ENCODE data around the gene HIVEP3. TPM values are rescaled to one million over a fixed set of nuclear protein-coding genes. Genes with fewer than 3 reads are reported as not detected.

HIVEP3 gene
- polyA plus RNA-seq, 1 of the 3 experiments (the other 2 are of a cell fraction) = 6.4 TPM

GRCh38 chr1:41608211-41608610 lies 310.5 kb downstream of the HIVEP3 start:
- H3K36me3 ChIP-seq (replicated peaks in 1 of 2; ENCODE audit: control insufficient read depth in 1 of 2, insufficient read depth in 2 of 2, low read length in 1 of 2) = no peaks in the 10 kb centered on the region
- no peaks in the 10 kb centered on the region for H3F3A ChIP-seq (replicated peaks; ENCODE audit: insufficient read depth)
- no peak overlapping the region for H3K4me3 ChIP-seq (ENCODE audit: low read depth in 2 of 2, low read length in 1 of 2)
- TF ChIP-seq NRF1 (IDR thresholded peaks at IDR 0.05; ENCODE audit: low read depth, low read length) (no peak), CHD2 (IDR thresholded peaks at IDR 0.05; ENCODE audit: low read length, partially characterized antibody) (no peak), GATA2 (CRISPR knock-in tag; IDR thresholded peaks at IDR 0.05) (no peak), FOXJ3 (CRISPR knock-in tag; IDR thresholded peaks at IDR 0.05) (no peak), GABPA (IDR thresholded peaks at IDR 0.05; ENCODE audit: low read depth) (no peak), MEF2A (IDR thresholded peaks at IDR 0.05; ENCODE audit: borderline replicate concordance, low read depth) (no peak), RXRA (IDR thresholded peaks at IDR 0.05; ENCODE audit: borderline replicate concordance, low read depth) (no peak), MXI1 (IDR thresholded peaks at IDR 0.05; ENCODE audit: low read depth, low read length) (no peak), EP300 (IDR thresholded peaks at IDR 0.05; ENCODE audit: borderline replicate concordance in 1 of 2, low read depth in 1 of 2, low read length in 1 of 2) (no peak), EZH2phosphoT487 (IDR thresholded peaks at IDR 0.05; ENCODE audit: borderline replicate concordance, low read depth) (no peak), SMC3 (IDR thresholded peaks at IDR 0.05; ENCODE audit: low read depth, low read length) (no peak), TAF1 (IDR thresholded peaks at IDR 0.05; ENCODE audit: borderline replicate concordance, low read depth, low read length) (no peak), MAX (IDR thresholded peaks at IDR 0.05; ENCODE audit: low read depth) (no peak), JUND (IDR thresholded peaks at IDR 0.05) (no peak), FOXM1 (IDR thresholded peaks at IDR 0.05; ENCODE audit: low read depth) (no peak), USF1 (IDR thresholded peaks at IDR 0.05; ENCODE audit: borderline replicate concordance, low read depth) (no peak), SIN3A (IDR thresholded peaks at IDR 0.05; ENCODE audit: borderline replicate concordance, low read depth, low read length) (no peak)
- TF ChIP-seq, protein P1, sequence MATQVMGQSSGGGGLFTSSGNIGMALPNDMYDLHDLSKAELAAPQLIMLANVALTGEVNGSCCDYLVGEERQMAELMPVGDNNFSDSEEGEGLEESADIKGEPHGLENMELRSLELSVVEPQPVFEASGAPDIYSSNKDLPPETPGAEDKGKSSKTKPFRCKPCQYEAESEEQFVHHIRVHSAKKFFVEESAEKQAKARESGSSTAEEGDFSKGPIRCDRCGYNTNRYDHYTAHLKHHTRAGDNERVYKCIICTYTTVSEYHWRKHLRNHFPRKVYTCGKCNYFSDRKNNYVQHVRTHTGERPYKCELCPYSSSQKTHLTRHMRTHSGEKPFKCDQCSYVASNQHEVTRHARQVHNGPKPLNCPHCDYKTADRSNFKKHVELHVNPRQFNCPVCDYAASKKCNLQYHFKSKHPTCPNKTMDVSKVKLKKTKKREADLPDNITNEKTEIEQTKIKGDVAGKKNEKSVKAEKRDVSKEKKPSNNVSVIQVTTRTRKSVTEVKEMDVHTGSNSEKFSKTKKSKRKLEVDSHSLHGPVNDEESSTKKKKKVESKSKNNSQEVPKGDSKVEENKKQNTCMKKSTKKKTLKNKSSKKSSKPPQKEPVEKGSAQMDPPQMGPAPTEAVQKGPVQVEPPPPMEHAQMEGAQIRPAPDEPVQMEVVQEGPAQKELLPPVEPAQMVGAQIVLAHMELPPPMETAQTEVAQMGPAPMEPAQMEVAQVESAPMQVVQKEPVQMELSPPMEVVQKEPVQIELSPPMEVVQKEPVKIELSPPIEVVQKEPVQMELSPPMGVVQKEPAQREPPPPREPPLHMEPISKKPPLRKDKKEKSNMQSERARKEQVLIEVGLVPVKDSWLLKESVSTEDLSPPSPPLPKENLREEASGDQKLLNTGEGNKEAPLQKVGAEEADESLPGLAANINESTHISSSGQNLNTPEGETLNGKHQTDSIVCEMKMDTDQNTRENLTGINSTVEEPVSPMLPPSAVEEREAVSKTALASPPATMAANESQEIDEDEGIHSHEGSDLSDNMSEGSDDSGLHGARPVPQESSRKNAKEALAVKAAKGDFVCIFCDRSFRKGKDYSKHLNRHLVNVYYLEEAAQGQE (IDR thresholded peaks at IDR 0.05; ENCODE audit: low read depth, low read length) = no peak
- TF ChIP-seq, protein P2, sequence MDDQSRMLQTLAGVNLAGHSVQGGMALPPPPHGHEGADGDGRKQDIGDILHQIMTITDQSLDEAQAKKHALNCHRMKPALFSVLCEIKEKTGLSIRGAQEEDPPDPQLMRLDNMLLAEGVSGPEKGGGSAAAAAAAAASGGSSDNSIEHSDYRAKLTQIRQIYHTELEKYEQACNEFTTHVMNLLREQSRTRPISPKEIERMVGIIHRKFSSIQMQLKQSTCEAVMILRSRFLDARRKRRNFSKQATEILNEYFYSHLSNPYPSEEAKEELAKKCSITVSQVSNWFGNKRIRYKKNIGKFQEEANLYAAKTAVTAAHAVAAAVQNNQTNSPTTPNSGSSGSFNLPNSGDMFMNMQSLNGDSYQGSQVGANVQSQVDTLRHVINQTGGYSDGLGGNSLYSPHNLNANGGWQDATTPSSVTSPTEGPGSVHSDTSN (IDR thresholded peaks at IDR 0.05) = no peak
- TF ChIP-seq, protein P3, sequence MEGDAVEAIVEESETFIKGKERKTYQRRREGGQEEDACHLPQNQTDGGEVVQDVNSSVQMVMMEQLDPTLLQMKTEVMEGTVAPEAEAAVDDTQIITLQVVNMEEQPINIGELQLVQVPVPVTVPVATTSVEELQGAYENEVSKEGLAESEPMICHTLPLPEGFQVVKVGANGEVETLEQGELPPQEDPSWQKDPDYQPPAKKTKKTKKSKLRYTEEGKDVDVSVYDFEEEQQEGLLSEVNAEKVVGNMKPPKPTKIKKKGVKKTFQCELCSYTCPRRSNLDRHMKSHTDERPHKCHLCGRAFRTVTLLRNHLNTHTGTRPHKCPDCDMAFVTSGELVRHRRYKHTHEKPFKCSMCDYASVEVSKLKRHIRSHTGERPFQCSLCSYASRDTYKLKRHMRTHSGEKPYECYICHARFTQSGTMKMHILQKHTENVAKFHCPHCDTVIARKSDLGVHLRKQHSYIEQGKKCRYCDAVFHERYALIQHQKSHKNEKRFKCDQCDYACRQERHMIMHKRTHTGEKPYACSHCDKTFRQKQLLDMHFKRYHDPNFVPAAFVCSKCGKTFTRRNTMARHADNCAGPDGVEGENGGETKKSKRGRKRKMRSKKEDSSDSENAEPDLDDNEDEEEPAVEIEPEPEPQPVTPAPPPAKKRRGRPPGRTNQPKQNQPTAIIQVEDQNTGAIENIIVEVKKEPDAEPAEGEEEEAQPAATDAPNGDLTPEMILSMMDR (IDR thresholded peaks at IDR 0.05) = no peak
- ChIA-PET POLR2A (no interaction called here), CTCF (interaction anchor here (2.1 kb wide), 1 partner anchor 35 kb away, joined by 5 read pairs; no protein-coding TSS in a partner anchor)
- H3K9me2 ChIP-seq = no peaks in the 10 kb centered on the region
- DNase-seq = no peak
- H3K4me1 ChIP-seq (ENCODE audit: control insufficient read depth in 1 of 2, insufficient read depth in 2 of 2, low read depth in 1 of 2, low read length in 1 of 2) = peaks cover 0 to 18% of the 10 kb centered on the region in 2 experiments; a peak in 2 of 4 replicates
- H3K9me3 ChIP-seq = no peaks in the 10 kb centered on the region
- no peaks in the 10 kb centered on the region for H3K79me2 ChIP-seq (ENCODE audit: insufficient read depth)
- no peak overlapping the region for H3K4me2 ChIP-seq
- H2AFZ ChIP-seq (ENCODE audit: low read depth) = no peak overlapping the region
- H4K20me1 ChIP-seq (ENCODE audit: insufficient read depth) = no peaks in the 10 kb centered on the region
- no peak overlapping the region for H3K9ac ChIP-seq
- 71% methylated on average over 2 of the region's 4 CpGs for WGBS (ENCODE audit: low lambda C conversion rate)
- H3K27me3 ChIP-seq (ENCODE audit: insufficient read depth) = no peaks in the 10 kb centered on the region
- no peak overlapping the region for H3K27ac ChIP-seq (ENCODE audit: low read depth in 2 of 2, low read length in 1 of 2)
